NCI-H446 (cell line): Measurements from ENCODE around the gene GTPBP6.
"Not testable (repeated sequence)": the region's sequence is repeated elsewhere in the genome, so short reads cannot be mapped to it uniquely, and the experiment has no call there.

Source experiments
- DNase-seq, 2 experiments: peaks; one replicate each; lab custom pipeline; 2025; lab: John Stamatoyannopoulos, UW

GTPBP6 gene

DNA sequence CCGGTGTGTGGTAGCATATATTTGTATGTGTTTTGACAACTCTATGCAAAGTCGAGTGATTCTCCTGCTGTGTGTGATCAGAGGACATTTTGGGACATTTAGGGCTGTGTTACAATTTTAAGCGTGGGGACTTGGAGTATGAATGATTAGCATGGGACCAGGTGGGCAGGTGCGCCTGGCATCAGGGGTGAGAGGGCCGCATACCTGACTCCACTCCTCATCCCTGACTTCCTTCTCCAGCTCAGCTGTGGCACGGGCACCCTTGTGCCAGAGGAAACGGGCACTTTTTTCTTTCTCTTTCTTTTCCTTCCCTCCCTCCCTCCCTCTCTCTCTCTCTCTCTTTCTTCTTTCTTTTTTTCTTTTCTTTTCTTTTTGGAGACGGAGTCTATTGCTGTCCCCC is 53.1 kb downstream of the GTPBP6 start:
- no peak for DNase-seq

DNA sequence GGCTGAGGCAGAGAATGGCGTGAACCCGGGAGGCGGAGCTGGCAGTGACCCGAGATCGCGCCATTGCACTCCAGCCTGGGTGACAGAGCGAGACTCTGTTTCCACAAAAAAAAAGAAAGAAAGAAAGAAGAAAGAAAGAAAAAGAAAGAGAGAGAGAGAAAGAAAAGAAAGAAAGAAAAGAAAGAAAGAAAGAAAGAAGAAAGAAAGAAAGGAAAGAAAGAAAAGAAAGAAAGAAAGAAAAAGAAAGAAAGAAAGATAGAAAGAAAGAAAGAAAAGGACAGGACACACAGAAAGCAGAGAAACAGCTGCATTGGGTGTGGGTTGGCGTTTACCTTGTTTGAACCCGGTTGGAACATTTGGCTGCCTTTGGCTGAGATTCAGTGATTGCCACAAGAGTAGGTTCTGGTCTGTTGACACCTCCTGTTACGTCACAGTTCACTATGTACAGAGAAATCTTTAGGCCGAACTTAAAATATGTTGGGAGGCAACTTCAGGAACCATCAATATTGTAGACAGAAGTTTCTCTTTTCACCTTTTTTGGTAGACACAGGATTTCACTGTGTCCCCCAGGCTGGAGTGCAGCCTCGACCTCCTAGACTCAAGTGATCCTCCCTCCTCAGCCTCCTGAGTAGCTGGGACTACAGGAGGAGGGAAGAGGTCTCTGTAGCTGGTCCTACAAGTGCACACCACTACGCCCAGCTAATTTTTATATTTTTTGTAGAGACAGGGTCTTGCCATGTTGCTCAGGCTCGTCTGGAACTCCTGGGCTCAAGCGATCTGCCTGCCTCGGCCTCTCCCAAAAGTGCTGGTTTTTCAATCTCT is 53.8 kb downstream of the GTPBP6 start:
- no peak for DNase-seq

DNA sequence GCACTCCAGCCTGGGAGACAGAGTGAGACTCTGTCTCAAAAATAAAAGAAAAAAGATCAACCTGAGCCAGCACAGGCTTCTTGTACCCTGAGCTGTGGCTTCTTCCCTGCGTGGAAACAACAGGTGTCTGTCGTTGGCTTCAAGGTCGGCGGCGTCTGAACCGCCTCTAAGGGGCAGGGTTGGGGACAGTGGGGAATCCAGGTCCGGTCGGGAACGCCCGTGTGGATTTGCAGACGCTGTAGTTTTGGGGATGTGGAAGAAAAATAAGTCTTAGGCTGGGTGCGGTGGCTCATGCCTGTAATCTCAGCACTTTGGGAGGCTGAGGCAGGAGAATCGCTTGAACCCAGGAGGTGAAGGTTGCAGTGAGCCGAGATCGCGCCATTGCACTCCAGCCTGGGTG is 54.6 kb downstream of the GTPBP6 start:
- DNase-seq: not testable (repeated sequence)

DNA sequence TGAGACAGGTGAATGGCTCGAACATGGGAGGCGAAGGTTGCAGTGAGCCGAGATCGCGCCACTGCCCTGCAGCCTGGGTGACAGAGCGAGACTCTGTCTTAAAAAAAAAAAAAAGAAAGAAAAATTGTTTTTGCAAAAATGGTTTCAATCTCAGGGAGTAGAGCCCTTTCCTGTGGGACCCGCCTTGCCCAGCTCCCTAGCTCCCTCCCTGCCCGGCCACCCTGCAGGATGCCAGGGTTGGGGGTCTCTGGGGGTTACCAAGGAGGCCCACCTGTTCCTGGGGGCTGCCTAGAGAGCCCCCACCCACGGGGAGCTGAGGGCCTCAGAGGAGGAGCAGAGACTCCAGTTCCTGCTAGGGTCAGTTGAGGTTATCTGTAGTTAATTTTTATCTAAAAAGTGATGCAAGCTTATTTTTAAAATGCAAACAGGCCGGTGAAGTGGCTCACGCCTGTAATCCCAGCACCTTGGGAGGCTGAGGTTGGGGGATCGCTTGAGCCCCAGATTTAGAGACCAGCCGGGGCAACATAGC is 56.2 kb downstream of the GTPBP6 start:
- no peak for DNase-seq

DNA sequence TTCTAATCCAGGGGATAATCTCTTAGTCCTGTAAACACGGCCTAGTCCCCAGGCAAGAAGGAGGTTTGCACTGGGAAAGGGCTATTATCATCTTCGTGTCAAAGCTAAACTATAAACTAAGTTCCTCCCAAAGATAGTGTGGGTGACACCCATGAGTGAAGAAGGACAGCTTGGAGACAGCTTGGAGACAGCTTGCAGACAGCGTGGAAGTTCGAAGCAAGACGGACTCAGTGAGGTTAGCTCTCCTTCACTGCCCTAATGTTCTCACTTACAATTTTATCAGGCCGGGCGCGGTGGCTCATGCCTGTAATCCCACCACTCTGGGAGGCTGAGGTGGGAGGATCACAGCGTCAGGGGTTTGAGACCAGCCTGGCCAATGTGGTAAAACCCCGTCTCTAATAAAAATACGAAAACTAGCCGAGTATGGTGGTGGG is 56.7 kb downstream of the GTPBP6 start:
- no peak for DNase-seq

DNA sequence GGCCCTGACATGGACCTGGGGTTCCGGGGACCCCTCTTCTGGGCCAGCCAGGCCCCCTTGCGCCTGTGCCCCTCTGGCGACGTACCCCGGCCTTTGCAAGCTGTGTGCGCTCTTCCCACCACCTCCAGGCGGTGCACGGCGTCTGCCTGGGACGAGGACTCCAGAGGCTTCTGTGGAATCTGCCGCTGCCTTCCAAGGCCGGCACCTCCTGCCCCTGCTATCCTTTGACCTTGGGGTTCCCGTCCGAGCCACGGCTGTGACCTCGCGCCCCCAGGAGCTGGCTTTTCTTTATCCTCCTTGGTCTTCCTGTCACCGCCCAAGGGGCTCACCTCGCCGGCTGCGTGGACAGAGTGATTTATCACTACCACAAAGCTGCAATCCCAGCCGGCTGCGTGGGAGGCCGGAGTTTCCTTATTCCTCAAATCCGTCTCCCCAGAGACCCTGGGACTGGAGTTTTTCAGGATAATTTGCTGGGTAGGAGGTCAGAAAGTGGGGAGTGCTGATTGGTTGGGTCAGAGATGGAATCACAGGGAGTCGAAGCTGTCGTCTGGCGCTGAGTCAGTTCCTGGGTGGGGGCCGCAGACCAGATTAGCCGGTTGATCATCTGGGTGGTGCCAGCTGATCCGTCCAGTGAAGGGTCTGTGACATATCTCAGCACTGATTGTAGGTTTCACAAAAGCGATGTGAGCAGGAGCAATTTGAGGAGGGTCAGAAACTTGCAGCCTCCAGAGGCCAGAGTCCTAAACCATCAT is 57.3 kb downstream of the GTPBP6 start:
- DNase-seq: no peak

DNA sequence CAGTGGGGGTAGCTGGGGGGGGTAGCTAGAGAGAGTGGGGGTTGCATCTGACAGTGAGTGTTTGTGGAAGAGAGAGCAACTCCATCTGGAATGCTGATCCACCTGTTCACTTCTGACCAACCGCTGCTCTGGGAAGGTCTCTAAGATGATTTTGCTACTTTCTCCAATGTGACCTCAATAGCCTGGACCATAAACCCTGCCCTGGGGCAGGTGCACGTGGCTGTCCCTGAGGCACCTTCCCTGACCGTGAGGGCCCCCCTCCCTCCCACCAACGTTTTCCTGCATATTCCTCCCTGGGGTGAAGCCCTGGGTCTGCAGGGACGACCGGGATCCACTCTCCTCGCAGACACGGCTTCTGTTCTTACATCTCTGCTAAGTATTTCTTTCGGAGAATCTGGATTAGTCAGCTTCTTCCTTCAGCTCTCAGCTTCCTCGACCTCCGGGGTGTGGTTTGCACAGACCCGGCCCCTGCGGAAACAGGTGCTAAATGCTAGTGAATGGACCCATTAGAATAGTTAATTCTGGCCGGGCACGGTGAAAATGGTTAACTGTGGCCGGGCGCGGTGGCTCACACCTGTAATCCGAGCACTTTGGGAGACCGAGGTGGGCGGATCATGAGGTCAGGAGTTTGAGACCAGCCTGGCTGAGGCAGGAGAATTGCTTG is 58.8 kb downstream of the GTPBP6 start:
- no peak for DNase-seq

DNA sequence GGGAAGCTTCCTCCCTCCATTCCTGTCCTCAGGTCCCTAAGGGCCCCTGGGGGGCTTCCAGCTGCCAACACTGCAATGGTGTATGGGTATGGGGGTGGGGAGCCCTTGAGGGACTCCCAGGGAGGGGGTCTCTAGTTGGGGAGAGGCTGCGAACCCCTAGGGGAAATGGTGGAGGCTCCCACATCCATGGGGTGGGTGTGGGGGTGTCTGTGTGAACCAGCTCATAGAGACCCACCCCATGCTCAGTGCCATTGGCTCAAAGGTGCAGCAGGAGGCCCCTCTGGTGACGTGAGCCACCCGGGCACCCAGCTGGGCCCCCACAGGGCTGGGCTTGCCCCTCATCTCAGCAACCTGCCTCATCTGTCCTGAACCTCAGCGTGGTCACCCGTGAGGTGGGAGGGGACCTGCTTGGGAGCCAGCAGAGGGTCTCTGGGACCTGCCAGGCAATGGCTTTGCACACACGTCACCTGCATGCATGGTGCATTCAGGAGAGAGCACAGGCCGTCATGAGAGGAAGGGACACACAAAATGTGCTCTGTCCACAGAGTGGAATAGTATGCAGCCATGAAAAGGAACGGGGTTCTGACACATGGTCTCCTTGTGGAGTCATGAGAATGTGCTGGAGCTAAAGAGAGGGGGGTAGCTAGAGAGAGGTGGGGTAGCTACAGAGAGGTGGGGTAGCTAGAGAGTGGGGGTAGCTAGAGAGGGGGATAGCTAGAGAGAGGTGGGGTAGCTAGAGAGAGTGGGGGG is 60.1 kb downstream of the GTPBP6 start:
- no peak for DNase-seq

DNA sequence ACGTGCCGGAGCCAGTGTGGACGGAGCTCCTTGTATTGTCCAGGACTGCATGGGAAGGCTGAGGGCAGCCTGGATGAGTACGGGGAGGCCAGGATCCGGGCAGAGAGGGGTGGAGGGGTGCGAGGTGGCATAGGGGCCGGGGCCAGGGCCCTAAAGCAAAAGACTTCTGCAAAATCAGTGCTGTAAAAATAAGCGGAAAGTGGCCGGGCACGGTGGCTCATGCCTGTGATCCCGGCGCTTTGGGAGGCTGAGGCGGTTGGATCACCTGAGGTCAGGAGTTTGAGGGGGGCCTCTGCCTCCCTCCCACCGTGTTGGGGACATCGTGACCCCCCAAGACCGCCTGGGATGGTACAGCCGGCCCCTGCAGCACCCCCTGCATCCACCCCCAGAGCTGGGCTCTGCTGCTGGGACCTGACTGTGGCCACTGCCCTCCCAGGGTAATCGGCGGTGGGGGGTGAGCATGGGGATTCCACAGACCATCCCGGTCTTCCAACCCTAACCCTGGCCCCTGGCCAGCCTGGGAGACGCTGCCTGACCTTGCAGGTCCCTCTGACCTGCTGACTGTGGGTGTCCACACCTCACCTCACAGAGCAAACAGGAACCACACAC is 60.8 kb downstream of the GTPBP6 start:
- no peak for DNase-seq

DNA sequence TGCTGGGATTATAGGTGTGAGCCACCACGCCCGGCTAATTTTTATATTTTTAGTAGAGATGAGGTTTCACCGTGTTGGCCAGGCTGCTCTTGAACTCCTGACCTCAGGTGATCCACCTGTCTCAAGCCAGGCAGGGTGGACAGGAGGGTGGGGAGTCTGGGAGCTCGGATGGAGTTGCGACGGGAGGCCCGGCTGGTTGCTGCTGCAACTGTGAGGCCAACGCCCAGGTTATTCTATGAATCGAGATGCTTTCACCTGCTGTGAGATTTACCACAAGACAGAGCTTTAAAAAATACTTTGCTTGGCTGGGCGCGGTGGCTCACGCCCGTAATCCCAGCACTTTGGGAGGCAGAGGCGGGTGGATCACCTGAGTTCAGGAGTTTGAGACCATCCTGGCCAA is 61.5 kb downstream of the GTPBP6 start:
- not testable (repeated sequence) for DNase-seq

DNA sequence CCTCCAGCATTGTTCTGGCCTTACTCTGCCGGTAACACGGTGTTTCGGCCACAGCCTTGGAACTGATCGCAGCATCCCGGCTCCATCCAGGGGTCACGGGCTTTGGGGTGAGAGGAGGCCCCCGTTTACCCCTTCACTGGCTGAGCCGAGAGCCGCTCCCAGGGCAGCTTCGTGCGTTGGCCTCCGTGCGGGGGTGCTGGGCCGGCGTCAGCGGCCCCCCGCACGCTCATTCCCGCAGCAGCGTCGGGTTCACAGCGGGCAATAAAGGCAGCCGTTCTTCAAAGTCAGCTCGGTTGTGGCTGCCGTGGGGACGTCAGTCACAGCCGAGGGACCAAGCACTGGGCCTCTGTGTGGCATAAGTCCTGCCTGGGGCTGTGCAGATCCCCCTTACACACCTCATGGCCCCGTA is 62.7 kb downstream of the GTPBP6 start:
- no peak for DNase-seq
